ENCODE data around the gene AHCYL2.
"Not testable (repeated sequence)": the region's sequence is repeated elsewhere in the genome, so short reads cannot be mapped to it uniquely, and the experiment has no call there.

AHCYL2 gene

DNA sequence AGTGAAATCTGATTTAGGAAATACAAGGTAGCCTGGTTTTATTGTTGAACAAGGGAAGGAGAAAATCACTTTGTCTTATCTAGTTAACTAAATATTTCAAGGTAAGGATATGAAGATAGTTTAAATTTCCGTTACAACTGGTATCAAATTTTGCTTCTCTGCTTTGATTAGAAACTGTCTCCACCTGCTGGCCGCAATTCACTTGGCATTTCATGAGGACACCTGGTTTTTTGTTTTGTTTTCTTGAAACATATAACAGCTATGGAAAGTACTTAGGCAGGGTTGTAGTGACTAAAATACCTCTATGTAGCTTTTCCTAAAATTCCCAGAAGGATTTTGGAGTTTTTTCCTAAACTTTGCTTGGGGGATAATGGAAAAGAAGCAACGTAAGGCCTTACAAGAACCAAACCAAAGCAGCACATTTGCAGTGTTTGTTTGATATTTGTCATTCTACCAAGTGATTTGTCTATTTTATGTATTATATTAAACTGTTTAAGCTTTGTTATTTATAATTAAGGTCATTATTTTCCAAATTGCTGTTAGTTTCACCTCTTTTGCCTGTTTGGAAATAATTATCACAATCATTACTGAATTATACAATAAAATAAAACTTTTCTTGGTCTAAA, 73.6 kb downstream of the AHCYL2 start:
- DNase-seq: peak; percentile 50

DNA sequence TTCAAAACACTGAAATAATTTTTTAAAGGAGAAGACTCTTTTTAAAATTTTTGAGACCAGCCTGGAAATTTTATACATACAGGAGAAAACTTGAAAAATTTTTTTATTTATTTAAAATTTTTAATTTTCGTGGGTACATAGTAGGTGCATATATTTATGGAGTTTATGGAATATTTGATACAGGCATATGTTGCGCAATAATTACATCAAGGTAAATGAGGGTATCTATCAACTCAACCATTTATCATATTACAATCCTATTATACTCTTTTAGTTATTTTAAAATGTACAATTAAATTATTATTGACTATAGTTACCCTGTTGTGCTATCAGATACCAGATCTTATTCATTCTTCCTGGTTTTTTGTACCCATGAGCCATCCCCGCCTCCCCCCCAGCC, 75.1 kb downstream of the AHCYL2 start:
- no peak for DNase-seq

DNA sequence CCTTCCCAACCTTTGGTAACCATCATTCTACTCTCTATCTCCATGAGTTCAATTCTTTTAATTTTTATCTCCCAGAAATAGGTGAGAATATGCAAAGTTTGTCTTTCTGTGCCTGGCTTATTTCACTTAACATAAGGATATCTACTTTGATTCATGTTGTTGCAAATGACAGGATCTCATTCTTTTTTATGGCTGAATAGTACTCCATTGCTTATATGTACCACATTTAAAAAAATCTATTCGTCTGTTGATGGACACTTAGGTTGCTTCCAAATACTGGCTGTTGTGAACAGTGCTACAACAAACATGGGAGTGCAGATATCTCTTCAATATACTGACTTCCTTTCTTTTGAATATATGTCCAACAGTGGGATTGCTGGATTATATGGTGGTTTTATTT, 75.5 kb downstream of the AHCYL2 start:
- not testable (repeated sequence) for DNase-seq

DNA sequence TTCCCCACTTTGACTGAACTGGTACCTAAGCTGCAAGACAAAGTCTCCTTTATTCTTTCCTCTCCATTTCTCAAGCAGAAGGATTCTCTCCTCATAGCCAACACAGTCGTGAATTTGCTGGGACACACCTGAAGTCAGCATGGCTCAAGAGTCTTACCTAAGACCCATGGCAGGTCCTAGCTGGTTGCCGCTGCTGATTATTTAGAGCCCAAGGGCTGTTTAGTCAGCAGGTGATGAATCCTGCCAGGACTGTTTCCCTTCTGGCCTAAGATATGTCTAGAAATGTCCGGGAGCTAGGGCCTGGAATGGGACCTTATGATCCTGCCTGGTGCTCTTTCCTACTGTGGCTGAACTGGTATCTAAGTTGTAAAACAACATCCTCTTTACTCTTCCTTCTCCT, 82.8 kb downstream of the AHCYL2 start:
- no peak for DNase-seq

DNA sequence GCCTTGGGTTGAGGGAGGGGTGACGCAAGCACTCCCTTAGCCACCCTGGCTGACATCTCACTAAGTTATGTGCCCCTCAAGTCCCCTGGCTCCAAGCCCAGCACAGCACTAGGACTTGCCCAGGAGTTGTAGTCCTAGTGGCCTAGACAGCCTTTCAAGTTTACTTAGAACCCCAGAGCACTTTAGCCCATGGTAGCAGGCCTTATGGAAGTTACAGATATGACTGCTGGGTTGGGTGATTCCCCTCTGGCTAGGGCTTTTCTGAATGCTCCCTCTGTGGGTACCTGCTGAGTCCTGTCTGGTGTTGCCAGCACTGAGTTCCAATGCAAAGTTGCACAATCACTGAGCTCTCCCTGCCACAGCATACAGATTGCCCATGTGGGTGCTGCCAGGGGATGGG, 83.2 kb downstream of the AHCYL2 start:
- no peak for DNase-seq

DNA sequence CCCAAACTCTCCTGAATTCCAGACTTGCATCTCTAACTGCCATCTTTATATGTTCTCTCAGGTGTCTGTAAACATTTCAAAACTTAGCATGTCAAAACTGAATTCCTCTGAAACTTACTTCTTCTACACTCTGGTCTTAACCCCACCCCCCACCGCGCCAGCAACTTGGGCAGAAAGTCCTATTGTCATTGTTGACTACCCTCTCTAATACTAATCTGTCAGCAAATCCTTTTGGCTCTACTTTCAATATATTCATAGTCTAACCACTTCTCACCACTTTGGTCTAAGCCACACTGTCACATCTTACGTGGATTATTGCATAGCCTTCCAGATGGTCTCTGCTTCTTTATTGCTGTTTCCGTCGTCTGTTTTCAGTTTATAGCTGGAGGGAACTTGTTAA, 86.6 kb downstream of the AHCYL2 start:
- no peak for DNase-seq

DNA sequence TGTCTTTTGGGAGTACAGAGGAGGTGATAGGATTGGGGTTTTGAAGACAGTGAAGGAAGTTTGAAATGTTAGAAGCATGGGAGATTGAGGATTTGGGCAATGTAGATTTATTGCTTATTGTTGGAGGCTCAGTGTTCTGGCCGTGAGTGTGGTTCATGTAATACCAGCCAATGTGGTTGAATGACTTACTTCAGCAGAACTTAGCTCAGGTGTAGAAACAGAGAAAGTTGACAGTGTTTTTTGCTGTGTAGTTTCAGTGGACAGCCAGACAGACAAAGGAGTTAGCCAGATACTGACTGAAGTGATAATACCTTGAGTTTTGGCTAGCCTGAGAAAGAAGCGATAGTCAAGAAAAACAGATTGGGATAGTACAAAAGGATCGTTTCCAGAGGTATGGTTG, 88.5 kb downstream of the AHCYL2 start:
- no peak for DNase-seq

DNA sequence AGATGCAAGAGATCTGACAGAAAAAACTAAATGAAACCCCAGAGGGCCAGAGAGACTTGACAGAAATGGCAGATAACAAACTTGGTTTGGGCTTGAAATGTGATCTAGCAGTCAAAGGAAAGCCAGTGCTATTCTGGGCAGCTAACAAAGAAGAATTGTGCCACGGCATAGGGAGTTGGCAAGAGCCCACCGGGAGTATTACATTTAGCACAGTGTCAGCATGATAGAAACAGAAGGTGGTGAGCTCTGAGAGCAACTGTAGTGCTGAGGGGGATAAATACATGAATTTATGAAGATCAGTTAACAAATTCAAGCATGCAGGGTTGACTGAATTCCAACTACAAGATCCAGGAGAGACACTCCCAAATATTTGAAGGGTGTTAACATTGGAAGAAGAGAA, 91.1 kb downstream of the AHCYL2 start:
- no peak for DNase-seq

DNA sequence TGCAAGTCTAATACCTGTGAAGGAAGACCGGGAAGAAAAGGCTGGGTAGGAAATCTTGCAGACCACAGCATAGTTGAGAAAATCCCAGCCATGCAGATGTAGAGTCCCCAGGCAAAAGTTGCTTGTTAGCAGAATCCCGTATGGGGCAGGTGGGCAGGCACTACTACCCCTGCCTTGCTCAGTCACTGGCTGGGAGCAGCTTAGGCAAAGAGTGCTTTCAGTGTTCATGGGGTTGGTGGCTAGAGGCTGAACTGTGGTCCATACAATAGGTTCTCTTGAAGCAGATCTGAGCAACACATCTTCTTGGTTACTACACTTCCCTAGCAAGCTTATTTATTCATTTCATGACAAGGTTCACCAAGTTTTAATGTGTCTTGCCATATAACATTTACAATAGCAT, 92.6 kb downstream of the AHCYL2 start:
- DNase-seq: no peak

DNA sequence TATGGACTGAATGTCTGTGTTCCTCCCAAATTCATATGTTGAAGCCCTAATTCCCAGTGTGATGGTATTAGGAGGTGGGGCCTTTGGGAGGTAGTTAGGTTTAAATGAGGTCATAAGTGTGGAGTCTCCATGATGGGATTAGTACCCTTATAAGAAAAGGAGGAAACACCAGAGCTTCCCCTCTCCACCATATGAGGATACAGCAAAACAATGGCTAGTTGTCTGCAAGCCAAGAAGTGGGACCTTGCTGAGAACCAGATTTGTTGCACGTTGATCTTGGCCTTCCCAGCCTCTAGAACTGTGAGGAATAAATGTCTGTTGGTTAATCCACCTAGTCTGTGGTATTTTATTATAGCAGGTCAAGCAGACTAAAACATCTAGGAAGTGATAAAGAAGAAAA, 102.2 kb downstream of the AHCYL2 start:
- DNase-seq: no peak

DNA sequence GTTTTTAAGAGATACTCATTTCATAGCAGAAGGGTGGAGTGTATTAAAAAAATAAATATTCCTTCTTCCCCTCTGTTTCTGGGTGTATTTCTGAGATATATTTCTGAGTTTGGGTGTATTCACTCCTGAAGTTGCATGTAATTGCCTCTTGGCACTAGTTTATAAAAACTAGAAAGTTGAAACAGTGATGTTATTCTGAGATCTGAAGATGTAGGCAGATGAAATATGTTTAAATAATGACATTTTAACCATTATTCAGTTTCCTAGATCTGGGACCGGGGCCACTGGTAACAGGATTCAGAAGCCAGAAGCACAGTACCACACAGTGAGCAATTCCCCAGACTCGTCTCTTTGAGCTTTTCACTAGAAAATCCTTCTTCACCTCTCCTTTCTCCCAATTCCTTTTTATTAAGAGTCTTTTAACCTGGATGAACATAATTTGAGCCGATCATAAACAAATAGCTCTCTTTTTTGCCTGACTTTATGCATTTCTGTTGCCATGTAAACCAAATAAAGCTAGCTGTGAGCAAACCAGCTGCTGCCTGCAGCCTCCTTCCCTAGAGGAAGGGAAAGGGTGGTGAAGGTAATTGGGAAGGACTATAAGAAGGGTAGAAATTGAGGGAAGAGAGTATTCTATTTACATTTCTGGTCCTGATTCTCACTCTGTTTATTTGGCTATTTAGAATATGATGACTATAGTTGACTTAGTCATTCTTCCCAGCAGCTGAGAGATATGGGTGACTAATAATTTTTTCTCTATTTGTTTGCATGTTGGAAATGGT, 107.6 kb downstream of the AHCYL2 start:
- DNase-seq: no peak

DNA sequence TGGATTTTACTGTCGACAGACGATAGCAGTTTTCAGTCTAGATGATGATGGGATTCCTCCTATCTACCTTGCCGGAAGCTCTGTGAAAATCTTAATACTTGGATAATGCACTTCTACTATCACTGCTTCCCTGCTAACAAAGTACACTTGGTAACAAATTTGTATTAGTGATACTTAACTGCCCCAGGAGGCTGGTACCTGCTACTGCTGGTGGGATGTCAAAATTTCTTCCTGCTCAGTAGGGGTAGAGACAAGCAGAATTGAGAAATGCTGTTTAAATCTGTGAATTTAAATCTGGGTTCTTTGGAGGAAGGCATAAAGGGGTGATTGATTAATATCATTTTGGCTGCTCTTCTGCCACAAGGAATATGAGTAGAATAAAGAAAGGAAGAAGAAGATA, 109.6 kb downstream of the AHCYL2 start:
- DNase-seq: no peak

DNA sequence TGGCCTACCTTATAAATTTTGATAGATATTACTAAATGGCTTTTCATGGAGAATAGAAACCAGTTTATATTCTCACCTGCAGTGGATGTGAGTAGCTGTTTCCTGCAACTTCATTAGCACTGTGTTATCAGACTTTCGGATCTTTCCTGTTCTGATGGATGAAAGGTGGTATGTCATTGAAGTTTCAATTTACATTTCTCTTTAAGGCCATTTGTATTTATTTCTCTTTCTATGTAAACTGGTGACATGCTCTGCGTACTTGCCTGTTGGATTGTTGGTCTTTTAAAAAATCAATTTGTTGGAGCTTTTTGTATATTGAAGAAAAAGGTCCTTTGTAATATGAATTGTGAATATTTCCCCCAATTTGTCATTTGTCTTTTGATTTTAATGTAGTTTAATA, 113.6 kb downstream of the AHCYL2 start:
- no peak for DNase-seq

DNA sequence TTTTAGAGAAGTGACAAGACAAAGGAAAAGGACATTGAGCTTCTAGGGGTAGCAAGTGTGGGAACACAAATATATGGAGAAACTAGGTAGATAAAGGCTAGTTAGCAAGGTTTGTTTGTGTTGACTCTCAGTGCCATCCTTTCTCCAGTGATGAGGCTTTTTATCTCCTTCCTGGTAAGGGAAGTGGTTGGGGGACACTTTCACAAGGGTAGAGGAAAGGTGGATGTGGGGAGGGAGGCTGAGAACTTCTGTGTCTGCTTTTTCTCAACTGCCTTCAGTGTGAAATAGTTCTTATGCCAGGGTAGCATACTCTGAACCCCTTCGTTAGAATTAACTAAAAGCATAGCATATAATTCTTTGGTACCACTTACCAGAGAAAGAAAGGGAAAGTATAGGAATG, 116.4 kb downstream of the AHCYL2 start:
- DNase-seq: no peak

DNA sequence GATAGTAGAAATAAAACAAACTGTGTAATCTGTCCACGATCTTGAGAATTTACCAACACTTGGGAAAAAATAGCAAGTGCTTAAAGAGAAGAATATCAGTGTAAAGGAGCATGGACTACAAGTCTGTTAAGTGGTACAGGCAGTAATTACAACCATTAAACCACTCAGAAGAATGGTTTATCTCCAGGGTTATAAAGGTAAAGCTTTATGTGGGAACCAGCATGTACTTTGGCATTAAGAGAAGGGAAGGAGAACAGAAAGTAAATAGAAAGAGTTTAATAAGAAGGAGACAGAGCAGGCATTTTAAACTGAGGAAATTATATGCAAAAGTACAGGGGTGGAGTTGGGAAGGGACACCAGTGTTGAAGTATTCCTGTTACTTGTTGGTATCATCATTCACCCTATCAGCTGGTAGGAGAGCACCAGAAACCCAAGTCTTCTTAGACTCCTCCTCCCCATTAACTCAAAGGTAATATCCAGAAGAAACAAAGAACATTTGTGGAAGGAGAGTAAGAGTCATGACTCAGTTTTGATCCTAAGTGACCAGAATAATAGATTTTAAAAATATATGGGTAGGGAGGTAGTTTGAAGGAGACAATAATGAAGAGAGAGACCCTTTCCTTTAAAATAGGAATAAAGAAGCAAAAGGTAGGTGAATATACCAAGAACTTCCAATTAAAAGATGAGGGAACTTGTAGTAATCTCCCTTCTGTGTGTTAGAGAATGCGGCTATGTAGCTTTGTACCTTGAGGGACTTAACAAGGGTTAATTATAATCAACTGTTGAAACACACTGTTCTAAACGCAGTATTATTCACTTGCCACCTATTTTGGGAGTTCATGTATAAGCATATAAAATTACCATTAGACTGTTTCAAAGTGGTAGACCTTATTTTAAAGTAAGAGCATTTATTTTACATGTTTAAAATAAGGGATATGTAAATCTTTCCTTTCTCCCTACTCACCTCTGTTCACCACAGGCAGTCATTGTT, 117.3 kb downstream of the AHCYL2 start:
- no peak for DNase-seq

DNA sequence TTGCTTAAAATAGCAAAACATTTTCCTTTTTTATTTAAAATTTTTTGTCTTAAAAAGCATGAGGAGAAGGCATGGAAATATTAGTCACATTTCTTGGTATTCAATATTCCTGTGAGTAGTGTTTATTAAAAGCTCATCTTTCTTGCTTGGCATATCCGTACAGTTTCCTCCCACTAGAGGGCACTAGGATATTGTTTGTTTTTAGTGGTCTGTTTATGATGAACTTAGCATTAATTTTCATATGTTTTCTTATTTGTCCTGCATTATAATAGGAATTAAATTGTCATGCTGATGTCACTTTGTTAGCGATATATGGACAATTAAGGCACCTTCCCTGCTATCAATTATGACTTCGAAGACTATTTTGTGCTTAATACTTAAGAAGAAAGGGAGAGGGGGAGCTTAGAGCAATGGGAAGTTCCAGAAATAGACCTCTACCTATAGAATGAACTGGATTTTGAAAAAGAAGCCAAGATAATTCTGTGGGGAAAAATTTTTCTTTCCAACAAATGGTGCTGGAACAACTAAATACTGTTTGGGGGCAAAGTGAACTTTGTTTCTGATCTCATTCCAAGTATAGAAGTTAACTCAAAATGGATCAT, 118.4 kb downstream of the AHCYL2 start:
- no peak for DNase-seq

DNA sequence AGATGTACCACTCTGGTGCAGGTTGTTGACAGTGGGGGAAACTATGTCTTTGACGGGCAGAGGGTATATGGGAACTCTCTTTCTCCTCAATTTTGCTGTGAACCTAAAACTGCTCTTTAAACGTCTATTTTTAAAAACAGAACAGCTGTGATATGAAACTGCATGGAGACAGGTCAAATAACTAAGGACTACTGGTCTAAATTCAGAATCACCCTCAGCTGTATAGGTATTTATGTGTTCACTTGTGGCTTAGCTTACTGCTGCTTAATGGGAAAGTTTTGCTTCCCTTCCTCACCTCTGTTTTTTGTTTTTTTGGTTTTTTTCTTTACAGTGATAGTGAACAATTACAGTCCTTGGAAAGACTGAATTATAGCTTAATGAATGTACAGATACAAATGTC, 122.5 kb downstream of the AHCYL2 start:
- no peak for DNase-seq

DNA sequence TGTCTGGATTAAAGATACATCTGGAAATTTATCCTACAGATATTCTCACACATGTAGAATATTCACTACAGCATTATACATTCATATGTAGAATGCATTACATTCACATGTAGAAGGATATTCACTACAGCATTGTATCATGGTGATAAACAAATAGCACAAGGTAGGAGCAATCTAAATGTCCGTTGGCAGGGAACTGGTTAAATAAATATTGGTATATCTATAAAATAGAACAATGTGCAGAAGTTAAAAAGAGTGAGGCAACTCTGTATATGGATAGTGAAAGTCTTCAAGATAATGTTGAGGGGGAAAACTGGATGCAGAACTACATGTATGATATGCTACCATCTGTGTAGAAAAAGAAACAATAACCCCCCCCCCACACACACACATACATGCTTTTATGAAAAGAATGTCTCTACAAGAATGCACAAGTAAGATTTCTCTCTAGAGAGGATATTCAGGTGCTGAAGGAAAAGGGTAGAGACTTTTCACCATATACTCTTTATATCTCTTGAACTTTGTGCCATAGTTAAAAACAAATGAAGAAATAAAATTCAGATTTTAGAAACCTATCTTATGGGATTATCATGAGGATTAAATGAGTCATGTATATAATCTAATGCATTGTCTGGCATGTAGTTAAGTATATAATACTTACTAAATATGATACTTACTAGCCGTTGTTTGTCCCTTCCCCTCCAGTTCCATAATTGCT, 123.4 kb downstream of the AHCYL2 start:
- no peak for DNase-seq

DNA sequence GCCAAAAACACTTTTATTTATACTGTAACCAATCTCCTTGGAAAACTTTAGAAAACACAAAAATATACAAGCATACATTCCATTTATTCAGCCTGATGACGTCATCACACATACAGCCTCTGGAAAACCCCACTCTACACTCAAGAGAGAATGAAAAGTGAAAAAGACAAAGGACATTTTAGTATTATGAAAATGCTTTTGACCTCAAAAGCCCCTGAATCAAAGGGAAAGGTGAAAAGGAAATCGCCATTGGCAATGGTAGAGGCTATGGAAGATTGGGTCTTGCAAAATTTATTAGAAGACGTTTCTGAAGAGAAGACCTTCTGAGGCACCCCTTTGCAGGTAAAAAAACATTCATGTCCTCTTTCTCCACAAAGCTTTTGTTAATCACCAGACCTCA, 126.5 kb downstream of the AHCYL2 start:
- no peak for DNase-seq

DNA sequence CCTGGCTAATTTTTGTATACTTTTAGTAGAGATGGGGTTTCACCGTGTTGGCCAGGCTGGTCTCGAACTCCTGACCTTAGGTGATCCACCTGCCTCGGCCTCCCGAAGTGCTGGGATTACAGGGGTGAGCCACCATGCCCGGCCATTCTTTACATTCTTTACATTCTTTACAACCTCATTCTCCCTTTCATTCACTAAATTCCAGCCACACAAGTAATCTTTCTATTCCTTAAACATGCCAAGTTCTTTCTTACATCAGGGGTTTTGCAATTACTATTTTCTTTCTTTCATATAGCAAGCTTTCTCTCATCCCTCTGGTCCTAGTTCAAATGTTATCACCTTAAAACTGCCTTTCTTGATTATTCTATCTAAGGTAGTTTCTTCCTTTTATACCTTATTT, 128.3 kb downstream of the AHCYL2 start:
- not testable (repeated sequence) for DNase-seq

DNA sequence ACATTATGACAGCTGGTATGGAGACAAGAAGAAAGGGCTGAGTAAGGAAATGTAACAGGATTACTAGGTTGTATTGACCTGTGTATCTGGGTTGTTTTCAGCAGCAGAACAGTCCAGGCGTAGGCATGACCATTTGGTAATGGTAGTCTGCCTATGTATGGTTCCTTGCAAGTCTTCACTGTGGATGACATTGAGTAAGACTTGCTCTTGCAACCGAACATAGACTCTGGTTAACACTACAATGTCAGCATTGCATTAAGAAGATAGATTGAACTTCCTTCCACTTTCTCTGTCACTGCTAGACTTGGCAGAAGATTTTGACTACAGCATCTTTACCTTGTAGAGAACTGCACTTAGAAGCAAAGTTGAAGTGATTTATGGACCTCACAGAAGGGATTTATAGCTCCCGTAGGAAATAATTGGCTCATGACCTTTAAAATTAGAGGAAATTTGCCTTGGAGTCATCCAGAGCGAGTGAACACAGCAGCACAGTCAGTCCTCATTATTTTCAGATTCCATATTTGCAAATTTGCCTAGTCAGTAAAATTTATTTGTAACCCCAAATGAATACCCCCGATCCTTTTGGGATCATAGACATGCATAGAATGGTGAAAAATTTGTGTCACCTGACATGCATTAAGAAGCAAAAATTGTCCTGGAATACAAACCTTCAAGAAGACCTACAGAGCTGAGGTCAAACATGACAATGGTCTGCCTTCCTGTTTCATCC, 129.8 kb downstream of the AHCYL2 start:
- DNase-seq: no peak

DNA sequence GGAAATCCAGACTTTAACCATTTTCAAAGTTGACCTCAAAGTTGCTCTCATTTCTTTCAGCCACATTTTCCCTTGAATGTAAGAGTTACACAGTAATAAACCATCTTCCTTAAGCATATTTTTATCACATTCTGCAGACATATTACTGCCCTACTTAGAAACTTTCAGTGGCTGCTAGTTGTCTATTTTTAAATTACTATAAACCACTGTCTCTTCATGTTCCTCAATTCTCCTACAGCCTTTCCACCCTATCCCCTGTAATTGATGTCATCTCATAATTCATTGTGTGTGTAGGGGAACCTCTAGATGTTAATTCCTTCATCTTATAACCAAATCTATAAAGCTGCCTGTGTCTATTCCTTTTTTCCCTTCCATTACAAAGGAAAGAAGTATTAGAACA, 131.3 kb downstream of the AHCYL2 start:
- DNase-seq: no peak

Data from activated CD4-positive, alpha-beta T cell treated with anti-CD3 and anti-CD28 coated beads, Interleukin-2, amount 50 U/mL, for 1 hour (primary cell).